Measurements from ENCODE around the gene KIAA1217. TPM values are rescaled to one million over a fixed set of nuclear protein-coding genes. Genes with fewer than 3 reads are reported as not detected.

KIAA1217 gene
- total RNA-seq, 1 donor from 2014 or later = 18.9 TPM

GRCh38 chr10:24590697-24591457, 381.9 kb downstream of the KIAA1217 start:
- Histone ChIP-seq H3K36me3 (ENCODE audit: control insufficient read depth, insufficient read depth, low read length) (no peaks in the 10 kb centered on the region), H3K4me3 (ENCODE audit: low read depth, low read length) (no peak overlapping the region), H3K27me3 (ENCODE audit: control insufficient read depth, insufficient read depth, low read length) (no peaks in the 10 kb centered on the region)
- no peak for TF ChIP-seq CTCF (IDR thresholded peaks at IDR 0.05; ENCODE audit: insufficient read depth, low read length, poor library complexity, severe bottlenecking)
- no peak for DNase-seq (ENCODE audit: low read depth)

- DNase-seq (ENCODE audit: low read depth) = no peak
- no peaks in the 10 kb centered on the region for H3K36me3 ChIP-seq (ENCODE audit: control insufficient read depth, insufficient read depth, low read length)
- no peak for TF ChIP-seq CTCF (IDR thresholded peaks at IDR 0.05; ENCODE audit: insufficient read depth, low read length, poor library complexity, severe bottlenecking)
- no peaks in the 10 kb centered on the region for H3K27me3 ChIP-seq (ENCODE audit: control insufficient read depth, insufficient read depth, low read length)
- H3K4me3 ChIP-seq (ENCODE audit: low read depth, low read length) = no peak overlapping the region
Measured at GRCh38 chr10:24596217-24596930, 387.4 kb downstream of the KIAA1217 start.

GRCh38 chr10:24597426-24597825, 388.5 kb downstream of the KIAA1217 start:
- H3K27me3 ChIP-seq (ENCODE audit: control insufficient read depth, insufficient read depth, low read length) = no peaks in the 10 kb centered on the region
- no peak for TF ChIP-seq CTCF (IDR thresholded peaks at IDR 0.05; ENCODE audit: insufficient read depth, low read length, poor library complexity, severe bottlenecking)
- no peak for DNase-seq (ENCODE audit: low read depth)
- no peak overlapping the region for H3K4me3 ChIP-seq (ENCODE audit: low read depth, low read length)
- no peaks in the 10 kb centered on the region for H3K36me3 ChIP-seq (ENCODE audit: control insufficient read depth, insufficient read depth, low read length)
